NB4 (cell line): ENCODE measurements around the gene TMEM18.
"Not testable (repeated sequence)": the region's sequence is repeated elsewhere in the genome, so short reads cannot be mapped to it uniquely, and the experiment has no call there.

Experiments
- DNase-seq: peaks from one replicate; pipeline ENCODE4 v3.0.0; 2010; ENCODE audit warnings: low read depth
- H3K4me3 ChIP-seq: one replicate; pipeline ENCODE4 v1.5.1; 2011; ENCODE audit warnings: mild to moderate bottlenecking, low read depth, low read length, moderate library complexity
- CTCF ChIP-seq: IDR thresholded peaks from one replicate; pipeline ENCODE4 v1.5.1; 2012; ENCODE audit warnings: low read depth, low read length
- MAX ChIP-seq: IDR thresholded peaks from 2 replicates; pipeline ENCODE4 v1.6.1; 2011; ENCODE audit warnings: low read depth, low read length
- MYC ChIP-seq: IDR thresholded peaks from 2 replicates; pipeline ENCODE4 v1.6.1; 2011; ENCODE audit warnings: low read depth, low read length
- POLR2A ChIP-seq: IDR thresholded peaks from 2 replicates; pipeline ENCODE4 v1.6.1; 2011; ENCODE audit warnings: mild to moderate bottlenecking; ENCODE audit not compliant: insufficient read length; ENCODE audit errors: extremely low read depth

The TMEM18 gene

GRCh38 chr2:710867-711665 is 33.9 kb upstream of the TMEM18 start:
- TF ChIP-seq MAX, result no peak
- TF ChIP-seq CTCF, result no peak
- no peak for TF ChIP-seq MYC
- TF ChIP-seq POLR2A, result no peak
- no peak for DNase-seq
- H3K4me3 ChIP-seq, result no peak overlapping the region

GRCh38 chr2:709138-709765 is 32.0 kb upstream of the TMEM18 start:
- TF ChIP-seq MAX (no peak), POLR2A (no peak), MYC (no peak), CTCF (no peak)
- no peak for DNase-seq
- H3K4me3 ChIP-seq, result no peak overlapping the region

- no peak for DNase-seq
- H3K4me3 ChIP-seq, result no peak overlapping the region
- TF ChIP-seq CTCF (no peak), MAX (no peak), MYC (no peak), POLR2A (no peak)
Observed at GRCh38 chr2:708667-709066, 31.5 kb upstream of the TMEM18 start.

GRCh38 chr2:705971-706511 is 28.8 kb upstream of the TMEM18 start:
- TF ChIP-seq POLR2A, result no peak
- no peak for TF ChIP-seq MAX
- no peak for TF ChIP-seq CTCF
- no peak for TF ChIP-seq MYC
- no peak overlapping the region for H3K4me3 ChIP-seq
- DNase-seq, result no peak

- DNase-seq, H3K4me3 ChIP-seq: not testable (repeated sequence)
Observed at GRCh38 chr2:702765-703164, 25.6 kb upstream of the TMEM18 start.

- DNase-seq, result no peak
- no peak overlapping the region for H3K4me3 ChIP-seq
- no peak for TF ChIP-seq MAX
- TF ChIP-seq CTCF, result no peak
- TF ChIP-seq POLR2A, result no peak
- TF ChIP-seq MYC, result no peak
Observed at GRCh38 chr2:696999-697627, 19.9 kb upstream of the TMEM18 start.
